ENCODE data around the gene FERMT2. TPM values are rescaled to one million over a fixed set of nuclear protein-coding genes. Genes with fewer than 3 reads are reported as not detected.

FERMT2 gene
- total RNA-seq, 1 donor from 2014 or later: 83.9 TPM

- no peak for DNase-seq (ENCODE audit: low read depth)
- H3K36me3 ChIP-seq (ENCODE audit: control insufficient read depth, insufficient read depth, low read length): no peaks in the 10 kb centered on the region
- H3K4me3 ChIP-seq (ENCODE audit: low read depth, low read length): no peak overlapping the region
- TF ChIP-seq CTCF (IDR thresholded peaks at IDR 0.05; ENCODE audit: insufficient read depth, low read length, poor library complexity, severe bottlenecking): no peak
- no peaks in the 10 kb centered on the region for H3K27me3 ChIP-seq (ENCODE audit: control insufficient read depth, insufficient read depth, low read length)
Measured at GRCh38 chr14:52988139-52988538, 37.3 kb upstream of the FERMT2 start.

- no peak for TF ChIP-seq CTCF (IDR thresholded peaks at IDR 0.05; ENCODE audit: insufficient read depth, low read length, poor library complexity, severe bottlenecking)
- Histone ChIP-seq H3K27me3 (ENCODE audit: control insufficient read depth, insufficient read depth, low read length) (no peaks in the 10 kb centered on the region), H3K4me3 (ENCODE audit: low read depth, low read length) (no peak overlapping the region), H3K36me3 (ENCODE audit: control insufficient read depth, insufficient read depth, low read length) (no peaks in the 10 kb centered on the region)
- no peak for DNase-seq (ENCODE audit: low read depth)
Measured at GRCh38 chr14:52987514-52987913, 36.7 kb upstream of the FERMT2 start.

GRCh38 chr14:52987042-52987441 lies 36.2 kb upstream of the FERMT2 start:
- DNase-seq (ENCODE audit: low read depth): no peak
- no peak overlapping the region for H3K4me3 ChIP-seq (ENCODE audit: low read depth, low read length)
- TF ChIP-seq CTCF (IDR thresholded peaks at IDR 0.05; ENCODE audit: insufficient read depth, low read length, poor library complexity, severe bottlenecking): no peak
- no peaks in the 10 kb centered on the region for H3K36me3 ChIP-seq (ENCODE audit: control insufficient read depth, insufficient read depth, low read length)
- no peaks in the 10 kb centered on the region for H3K27me3 ChIP-seq (ENCODE audit: control insufficient read depth, insufficient read depth, low read length)

GRCh38 chr14:52977798-52978197 lies 26.9 kb upstream of the FERMT2 start:
- no peak for DNase-seq (ENCODE audit: low read depth)
- no peak overlapping the region for H3K4me3 ChIP-seq (ENCODE audit: low read depth, low read length)
- no peak for TF ChIP-seq CTCF (IDR thresholded peaks at IDR 0.05; ENCODE audit: insufficient read depth, low read length, poor library complexity, severe bottlenecking)
- H3K27me3 ChIP-seq (ENCODE audit: control insufficient read depth, insufficient read depth, low read length): no peaks in the 10 kb centered on the region
- no peaks in the 10 kb centered on the region for H3K36me3 ChIP-seq (ENCODE audit: control insufficient read depth, insufficient read depth, low read length)

GRCh38 chr14:52974406-52974805 lies 23.6 kb upstream of the FERMT2 start:
- no peak for TF ChIP-seq CTCF (IDR thresholded peaks at IDR 0.05; ENCODE audit: insufficient read depth, low read length, poor library complexity, severe bottlenecking)
- no peaks in the 10 kb centered on the region for H3K36me3 ChIP-seq (ENCODE audit: control insufficient read depth, insufficient read depth, low read length)
- H3K4me3 ChIP-seq (ENCODE audit: low read depth, low read length): no peak overlapping the region
- H3K27me3 ChIP-seq (ENCODE audit: control insufficient read depth, insufficient read depth, low read length): no peaks in the 10 kb centered on the region
- no peak for DNase-seq (ENCODE audit: low read depth)

GRCh38 chr14:52961060-52961639 lies 10.3 kb upstream of the FERMT2 start:
- peak; percentile 60 for TF ChIP-seq CTCF (IDR thresholded peaks at IDR 0.05; ENCODE audit: insufficient read depth, low read length, poor library complexity, severe bottlenecking)
- Histone ChIP-seq H3K4me3 (ENCODE audit: low read depth, low read length) (no peak overlapping the region), H3K36me3 (ENCODE audit: control insufficient read depth, insufficient read depth, low read length) (no peaks in the 10 kb centered on the region), H3K27me3 (ENCODE audit: control insufficient read depth, insufficient read depth, low read length) (no peaks in the 10 kb centered on the region)
- DNase-seq (ENCODE audit: low read depth): no peak
